GM10248 (cell line): Measurements from ENCODE around the gene SEBOX.
A peak's percentile ranks its signal among the peaks of the same experiment; 100 is the strongest.

Experiments
- CTCF ChIA-PET: fragments of 300-600 bp; sonication (Branson Sonifier 250); formaldehyde crosslinking; extraction: SDS; loops from one replicate; lab custom pipeline; 2021; ENCODE audit warnings: antibody characterized with exemption; lab: Yijun Ruan, JAX
- POLR2A ChIA-PET: fragments of 350-650 bp; sonication (Branson Sonifier 250); formaldehyde crosslinking; extraction: SDS; loops from one replicate; lab custom pipeline; 2020; ENCODE audit warnings: antibody characterized with exemption; lab: Yijun Ruan, JAX
- DNase-seq: peaks from one replicate; pipeline ENCODE4 v3.0.0; 2012; ENCODE audit errors: extremely low spot score
- CTCF ChIP-seq: IDR thresholded peaks from 2 replicates; pipeline ENCODE4 v1.5.1; 2012; ENCODE audit warnings: mild to moderate bottlenecking, low read depth; ENCODE audit errors: extremely low read depth, missing control alignments, control extremely low read depth

SEBOX gene

GRCh38 chr17:28350271-28350670 lies 14.7 kb downstream of the SEBOX start:
- CTCF ChIA-PET = interaction anchor here (0.9 to 1.7 kb wide), 2 partner anchors 11 to 13 kb away, joined by 3 to 5 read pairs; no protein-coding TSS in a partner anchor
- POLR2A ChIA-PET = interaction anchor here (1.0 kb wide), 1 partner anchor 15 kb away, joined by 3 read pairs; the partner anchor contains the start of genes IFT20 and TNFAIP1
- no peak for DNase-seq
- TF ChIP-seq CTCF = no peak

GRCh38 chr17:28348979-28349378 lies 16.0 kb downstream of the SEBOX start:
- no peak for DNase-seq
- ChIA-PET CTCF (interaction anchor here (1.5 to 3.8 kb wide), 2 partner anchors 8 to 14 kb away, joined by 7 to 18 read pairs; partner anchors contain the start of genes IFT20 and TNFAIP1), POLR2A (interaction anchor here (1.1 kb wide), 1 partner anchor 8 kb away, joined by 4 read pairs; the partner anchor contains the start of gene POLDIP2)
- no peak for TF ChIP-seq CTCF

- ChIA-PET POLR2A (interaction anchor here (2.4 kb wide), 1 partner anchor 12 kb away, joined by 13 read pairs; the partner anchor contains the start of genes IFT20 and TNFAIP1), CTCF (interaction anchor here (1.3 to 3.8 kb wide), 4 partner anchors 9 to 114 kb away, joined by 3 to 18 read pairs (median 6); partner anchors contain the start of genes IFT20 and TNFAIP1)
- no peak for TF ChIP-seq CTCF
- no peak for DNase-seq
Observed at GRCh38 chr17:28347261-28347891, 17.6 kb downstream of the SEBOX start.

- ChIA-PET POLR2A (interaction anchor here (0.8 to 2.4 kb wide), 2 partner anchors 12 to 16 kb away, joined by 3 to 13 read pairs; partner anchors contain the start of genes IFT20 and TNFAIP1), CTCF (interaction anchor here (0.7 to 3.8 kb wide), 5 partner anchors 8 to 113 kb away, joined by 3 to 18 read pairs (median 5); partner anchors contain the start of genes IFT20 and TNFAIP1)
- no peak for DNase-seq
- peak; percentile 21 for TF ChIP-seq CTCF
Observed at GRCh38 chr17:28346746-28347246, 18.2 kb downstream of the SEBOX start.

GRCh38 chr17:28346199-28346580 lies 18.8 kb downstream of the SEBOX start:
- ChIA-PET CTCF (interaction anchor here (0.7 to 3.8 kb wide), 4 partner anchors 8 to 107 kb away, joined by 3 to 18 read pairs (median 6); partner anchors contain the start of genes IFT20 and TNFAIP1), POLR2A (interaction anchor here (0.8 to 2.4 kb wide), 2 partner anchors 11 to 16 kb away, joined by 3 to 13 read pairs; partner anchors contain the start of genes IFT20 and TNFAIP1)
- TF ChIP-seq CTCF = no peak
- no peak for DNase-seq
